Adrenal gland (tissue), 12 donors: ENCODE data around the gene RASSF5. TPM values are rescaled to one million over a fixed set of nuclear protein-coding genes. Genes with fewer than 3 reads are reported as not detected.

Source experiments
- DNase-seq, 7 donors: peaks; one replicate each; pipeline ENCODE4 v3.0.0-alpha.2; 2019 to 2020
- H3K27ac ChIP-seq, 5 donors: fragments of 200-600 bp; sonication (generic) in 4 of 5; 1 replicate in 3 of 5; 2 replicates in 2 of 5; pipeline versions ENCODE4 v1.5.1 to v1.8.0; 2016 to 2020; ENCODE audit warnings: mild to moderate bottlenecking in 1 of 5
- H3K27me3 ChIP-seq: fragments of 200-600 bp; 2 replicates; pipeline ENCODE4 v1.8.0; 2021
- H3K36me3 ChIP-seq, 2 donors: fragments of 200-600 bp; replicated peaks in 1 of 2; 1 replicate in 1 of 2; 2 replicates in 1 of 2; pipeline versions ENCODE4 v1.5.1 to v1.8.0; 2018 to 2022
- H3K4me1 ChIP-seq, 2 donors: fragments of 200-600 bp; replicated peaks in 1 of 2; 1 replicate in 1 of 2; 2 replicates in 1 of 2; pipeline versions ENCODE4 v1.5.1 to v1.8.0; 2018 to 2021
- H3K4me3 ChIP-seq, 4 donors: fragments of 200-600 bp; sonication (generic) in 3 of 4; one replicate each; pipeline ENCODE4 v1.5.1; 2016 to 2018
- H3K9me3 ChIP-seq, 3 donors: fragments of 200-600 bp; sonication (generic) in 1 of 3; replicated peaks in 1 of 3; 1 replicate in 2 of 3; 2 replicates in 1 of 3; pipeline versions ENCODE4 v1.5.1 to v1.8.0; 2016 to 2021
- CTCF ChIP-seq, 6 experiments: fragments of 450-650 bp in 4 of 6; fragments of 200-600 bp in 2 of 6; sonication (generic) in 1 of 6; IDR thresholded peaks; 1 replicate in 5 of 6; 2 replicates in 1 of 6; pipeline versions ENCODE4 v1.5.1 to v1.8.0; 2016 to 2021; ENCODE audit warnings: antibody characterized with exemption in 6 of 6, mild to moderate bottlenecking in 2 of 6, moderate library complexity in 1 of 6
- POLR2A ChIP-seq, 2 donors: fragments of 450-650 bp; IDR thresholded peaks; one replicate each; pipeline ENCODE4 v1.6.1; 2017; ENCODE audit warnings: antibody characterized with exemption in 2 of 2, mild to moderate bottlenecking in 2 of 2, moderate library complexity in 1 of 2
- WGBS, 4 donors: extraction: QIAGEN DNeasy Blood & Tissue Kit in 2 of 4; methylation state at CpG; one replicate each; pipeline versions ENCODE4 v1.1.5 to v1.1.7; 2013 to 2017; 5-methylcytosine and 5-hydroxymethylcytosine counted together
- intact Hi-C, 2 donors: fragments of 100-400 bp; cut with DNase I; formaldehyde crosslinking; loops; one replicate each; pipeline versions ENCODE4 v1.14.1 to v1.15.0; 2022 to 2023
- polyA plus RNA-seq, 3 donors: library from polyadenylated mRNA; stranded (reverse); fragments of 200-250 nt in 2 of 3; fragments of 350-450 nt in 1 of 3; fragmentation: Illumina TruSeq in 1 of 3; extraction: RNeasy Lipid Tissue Mini Kit (QIAGEN cat#74804) in 1 of 3; gene quantifications; one replicate each; pipeline ENCODE4 v1.2.3, GENCODE V29; 2013 to 2014
- total RNA-seq, 9 donors: library from RNA; depleted of rRNA in 4 of 9; stranded (reverse); fragments of >200 nt in 4 of 9; fragments of 120-200 nt in 1 of 9; fragmentation: NEBNext Ultra II Directional in 1 of 9; extraction: Animal tissue kit (Norgen Biotek cat#: 25700) in 1 of 9; gene quantifications; one replicate each; pipeline versions ENCODE4 v1.1.0 to v1.2.4, GENCODE V29; 2013 to 2023
- donor health status: healthy with polysubstance abuse.
- donor health status: Bipolar disorder and iron deficiency.
- donor health status: DM: yes; HTN: yes; CAD: no.
- donor health status: DM: no; HTN: no; CAD: no.
- donor health status: DM: no; HTN: no; CAD: no.
- donor health status: DM: yes; HTN: yes; CAD: no.

The RASSF5 gene
- total and polyA plus RNA-seq, 12 donors: 7.1 to 57.9 (median 27.0) TPM

DNA sequence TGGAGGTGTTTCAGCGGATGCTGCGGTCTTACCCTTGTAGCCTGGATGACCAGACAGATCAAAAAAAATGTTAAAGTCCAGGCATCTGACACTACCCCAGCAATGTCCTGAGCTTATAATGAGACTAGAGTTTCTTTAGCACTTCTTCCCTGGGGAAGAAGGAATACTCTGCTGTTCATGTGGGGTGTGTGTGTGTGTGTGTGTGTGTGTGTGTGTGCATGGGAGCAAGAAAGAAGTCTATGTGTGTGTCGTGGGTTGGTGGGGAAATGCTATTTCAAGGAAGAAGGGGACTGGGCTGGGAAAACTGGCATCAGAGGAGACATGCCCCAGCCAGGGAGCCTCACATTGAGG, 3.0 kb upstream of the RASSF5 start:
- Histone ChIP-seq H3K36me3 (no peaks in the 10 kb centered on the region), H3K27me3 (no peaks in the 10 kb centered on the region), H3K27ac (peak overlapping the region in 3 of 5 donors; percentile 62 to 94 (median 64)), H3K4me3 (no peak overlapping the region), H3K4me1 (peaks cover 38 to 60% of the 10 kb centered on the region in 2 donors), H3K9me3 (no peaks in the 10 kb centered on the region)
- no peak for DNase-seq
- WGBS, 4 donors: 29 to 42% (median 35%) methylated on average over 3 of the region's 3 CpGs
- intact Hi-C loops: no loop called here
- TF ChIP-seq POLR2A (IDR thresholded peaks at IDR 0.05): no peak
- TF ChIP-seq CTCF (IDR thresholded peaks at IDR 0.05): no peak

DNA sequence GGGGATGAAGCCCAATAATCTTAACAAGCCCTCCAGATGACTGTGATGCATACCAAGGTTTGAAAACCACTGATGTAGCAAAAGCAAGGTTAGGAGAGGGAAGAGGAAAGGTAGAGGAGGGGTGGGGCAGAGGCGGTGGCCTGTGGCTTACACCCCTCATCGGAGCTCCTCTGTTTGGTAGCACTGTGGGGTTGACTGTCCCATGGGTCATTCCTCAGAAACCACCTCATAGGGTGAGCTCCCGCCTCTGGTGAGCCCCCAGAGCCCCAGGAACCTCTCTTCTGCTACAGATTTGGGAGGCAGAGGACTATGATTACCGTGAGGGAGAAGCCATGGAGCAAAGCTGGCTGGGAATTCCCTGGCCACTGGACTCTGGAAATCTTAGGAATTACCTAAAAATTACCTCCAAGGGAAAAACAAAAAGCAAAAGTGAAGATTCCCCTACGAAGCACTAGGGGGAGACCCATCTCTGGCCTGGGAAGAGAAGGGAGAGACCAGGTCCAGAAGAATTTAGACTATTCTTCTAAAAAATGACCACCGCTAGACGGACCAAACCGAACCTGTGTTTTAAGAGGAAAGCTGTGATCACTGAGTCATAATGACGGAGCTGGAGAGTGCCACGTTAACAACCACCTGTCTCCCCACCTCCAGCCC, 1.5 kb upstream of the RASSF5 start:
- H3K4me1 ChIP-seq: peaks cover 41 to 65% of the 10 kb centered on the region in 2 donors
- intact Hi-C loops: no loop called here
- WGBS, 4 donors: 46 to 69% (median 61%) methylated on average over 10 of the region's 10 CpGs
- no peaks in the 10 kb centered on the region for H3K27me3 ChIP-seq
- no peaks in the 10 kb centered on the region for H3K36me3 ChIP-seq
- DNase-seq: no peak
- H3K27ac ChIP-seq: peak overlapping the region in 2 of 5 donors; percentile 41 to 75
- TF ChIP-seq POLR2A (IDR thresholded peaks at IDR 0.05) (no peak), CTCF (IDR thresholded peaks at IDR 0.05) (peak; percentile 48 to 64 (median 60))
- H3K9me3 ChIP-seq: no peaks in the 10 kb centered on the region
- H3K4me3 ChIP-seq: peak overlapping the region in 1 of 4 donors; percentile 93

- intact Hi-C loops: no loop called here
- H3K9me3 ChIP-seq: no peaks in the 10 kb centered on the region
- WGBS, 4 donors: 15 to 42% (median 28%) methylated on average over 14 to 48 of the region's 48 CpGs
- H3K27ac ChIP-seq: peak overlapping the region in 3 of 5 donors; percentile 13 to 75 (median 56)
- H3K27me3 ChIP-seq: no peaks in the 10 kb centered on the region
- no peaks in the 10 kb centered on the region for H3K36me3 ChIP-seq
- peak overlapping the region in 3 of 4 donors; percentile 9 to 93 (median 36) for H3K4me3 ChIP-seq
- H3K4me1 ChIP-seq: peaks cover 41 to 66% of the 10 kb centered on the region in 2 donors
- peak in 5 of 7 donors; percentile 43 to 52 (median 47) for DNase-seq
- TF ChIP-seq CTCF (IDR thresholded peaks at IDR 0.05) (no peak), POLR2A (IDR thresholded peaks at IDR 0.05) (no peak)
Measured at GRCh38 chr1:206506405-206507283, 687 bp upstream of the RASSF5 start.

DNA sequence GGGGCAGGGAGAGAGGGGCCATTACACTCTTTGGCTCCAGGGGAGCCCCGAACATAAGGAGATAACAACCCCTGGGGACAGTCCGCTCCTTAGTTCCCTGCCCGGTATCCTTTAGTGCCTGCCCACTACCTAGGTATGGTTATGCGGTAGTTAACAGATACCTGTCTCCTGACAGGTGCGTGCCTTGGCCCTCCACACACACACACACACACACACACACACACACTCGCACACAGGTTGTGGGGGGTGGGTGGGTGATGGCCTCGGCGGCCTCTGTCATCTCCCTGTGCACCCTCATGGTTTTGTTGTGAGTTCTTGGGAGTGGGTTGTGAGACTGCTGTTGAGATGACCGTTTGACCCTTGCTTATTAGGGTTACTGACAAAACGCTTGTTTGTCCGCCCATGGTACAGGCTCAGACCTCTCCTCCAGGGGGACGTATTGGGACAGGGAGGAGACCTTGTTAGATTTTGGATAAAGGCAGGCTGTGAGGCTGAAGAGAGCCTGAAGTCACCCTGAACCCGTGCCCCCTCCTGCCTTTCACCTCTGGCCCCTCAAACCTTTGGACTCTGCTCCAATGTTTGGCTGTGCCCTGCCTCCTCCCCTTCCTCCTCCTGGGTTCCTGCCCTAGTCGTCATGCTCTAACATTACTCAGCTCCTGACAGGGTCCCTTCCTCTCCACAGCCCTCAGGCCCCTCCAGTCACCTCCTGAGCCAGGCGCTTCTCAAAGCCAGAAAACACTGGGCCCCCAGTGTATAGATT, 979 bp downstream of the RASSF5 start:
- Histone ChIP-seq H3K36me3 (no peaks in the 10 kb centered on the region), H3K27me3 (no peaks in the 10 kb centered on the region), H3K4me3 (peak overlapping the region in 3 of 4 donors; percentile 29 to 93 (median 36)), H3K4me1 (peaks cover 47 to 66% of the 10 kb centered on the region in 2 donors), H3K9me3 (no peaks in the 10 kb centered on the region), H3K27ac (peak overlapping the region in 3 of 5 donors; percentile 28 to 75 (median 56))
- DNase-seq: peak in 2 of 7 donors; percentile 37 to 39
- 32 to 51% (median 44%) methylated on average over 10 to 15 of the region's 15 CpGs for WGBS, 4 donors
- TF ChIP-seq CTCF (IDR thresholded peaks at IDR 0.05) (no peak), POLR2A (IDR thresholded peaks at IDR 0.05) (no peak)
- intact Hi-C loops: no loop called here
